ENCODE results near the gene GLT1D1.

- TF ChIP-seq REST (IDR thresholded peaks at IDR 0.05; ENCODE audit: low read depth, low read length) (no peak), MAX (IDR thresholded peaks at IDR 0.05; ENCODE audit: low read depth) (no peak), POLR2AphosphoS5 (IDR thresholded peaks at IDR 0.05; ENCODE audit: low read depth, low read length) (no peak), GATA2 (CRISPR knock-in tag; IDR thresholded peaks at IDR 0.05) (no peak), EZH2phosphoT487 (IDR thresholded peaks at IDR 0.05; ENCODE audit: borderline replicate concordance, low read depth) (no peak), PBX3 (IDR thresholded peaks at IDR 0.05) (no peak), GABPA (IDR thresholded peaks at IDR 0.05; ENCODE audit: low read depth) (no peak), CHD2 (IDR thresholded peaks at IDR 0.05; ENCODE audit: low read length, partially characterized antibody) (no peak), USF2 (IDR thresholded peaks at IDR 0.05; ENCODE audit: borderline replicate concordance, low read depth, low read length) (no peak), SIN3A (IDR thresholded peaks at IDR 0.05; ENCODE audit: borderline replicate concordance, low read depth, low read length) (no peak)
- TF ChIP-seq, protein P1, sequence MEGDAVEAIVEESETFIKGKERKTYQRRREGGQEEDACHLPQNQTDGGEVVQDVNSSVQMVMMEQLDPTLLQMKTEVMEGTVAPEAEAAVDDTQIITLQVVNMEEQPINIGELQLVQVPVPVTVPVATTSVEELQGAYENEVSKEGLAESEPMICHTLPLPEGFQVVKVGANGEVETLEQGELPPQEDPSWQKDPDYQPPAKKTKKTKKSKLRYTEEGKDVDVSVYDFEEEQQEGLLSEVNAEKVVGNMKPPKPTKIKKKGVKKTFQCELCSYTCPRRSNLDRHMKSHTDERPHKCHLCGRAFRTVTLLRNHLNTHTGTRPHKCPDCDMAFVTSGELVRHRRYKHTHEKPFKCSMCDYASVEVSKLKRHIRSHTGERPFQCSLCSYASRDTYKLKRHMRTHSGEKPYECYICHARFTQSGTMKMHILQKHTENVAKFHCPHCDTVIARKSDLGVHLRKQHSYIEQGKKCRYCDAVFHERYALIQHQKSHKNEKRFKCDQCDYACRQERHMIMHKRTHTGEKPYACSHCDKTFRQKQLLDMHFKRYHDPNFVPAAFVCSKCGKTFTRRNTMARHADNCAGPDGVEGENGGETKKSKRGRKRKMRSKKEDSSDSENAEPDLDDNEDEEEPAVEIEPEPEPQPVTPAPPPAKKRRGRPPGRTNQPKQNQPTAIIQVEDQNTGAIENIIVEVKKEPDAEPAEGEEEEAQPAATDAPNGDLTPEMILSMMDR (IDR thresholded peaks at IDR 0.05), result no peak
Measured at GRCh38 chr12:128991716-128992115, 138.4 kb downstream of the GLT1D1 start.
